K562 (cell line): ENCODE measurements around the gene AQP1.

ENCODE experiments used
- CTCF ChIP-seq, 3 experiments: IDR thresholded peaks in 2 of 3; conservative IDR thresholded peaks in 1 of 3; 2 replicates each; pipeline ENCODE4 v1.5.1; 2011 to 2012; ENCODE audit warnings: low read length in 3 of 3, mild to moderate bottlenecking in 3 of 3, control low read depth in 2 of 3, improper control_type of control experiment in 1 of 3, inconsistent platforms in 1 of 3, low read depth in 1 of 3, mixed read lengths in 1 of 3, moderate library complexity in 1 of 3; ENCODE audit not compliant: insufficient read depth in 2 of 3
- FOXM1 ChIP-seq, 2 experiments: fragments of 450-650 bp in 1 of 2; sonication (generic) in 1 of 2; formaldehyde crosslinking in 1 of 2; IDR thresholded peaks; 2 replicates each; pipeline versions ENCODE4 v1.6.1 to v1.9.0; 2017 to 2022; ENCODE audit warnings: low read depth in 2 of 2, mild to moderate bottlenecking in 2 of 2, missing genetic modification reagents in 1 of 2, moderate library complexity in 1 of 2
- GABPA ChIP-seq: fragments of 200-800 bp; sonication (Bioruptor generic); conservative IDR thresholded peaks from 2 replicates; pipeline ENCODE4 v1.6.1; 2016; ENCODE audit warnings: low read depth, missing genetic modification characterization, missing compliant biosample characterization
- HDAC6 ChIP-seq: IDR thresholded peaks from 2 replicates; pipeline ENCODE4 v1.6.1; 2012; ENCODE audit warnings: low read depth, mild to moderate bottlenecking, control low read depth, inconsistent platforms, low read length, moderate library complexity
- POLR2A ChIP-seq: fragments of 450-650 bp; conservative IDR thresholded peaks from 2 replicates; pipeline ENCODE4 v1.6.1; 2016
- SRSF1 ChIP-seq: fragments of 200-400 bp; formaldehyde crosslinking; IDR thresholded peaks from 2 replicates; pipeline ENCODE4 v1.6.1; 2017; ENCODE audit warnings: mild to moderate bottlenecking, low read depth, low read length, moderate library complexity
- TARDBP ChIP-seq: fragments of 450-650 bp; IDR thresholded peaks from 2 replicates; pipeline ENCODE4 v1.6.1; 2016
- ZNF395 ChIP-seq: fragments of 200-800 bp; sonication (Bioruptor generic); IDR thresholded peaks from 2 replicates; pipeline ENCODE4 v1.6.1; 2017; ENCODE audit warnings: missing genetic modification characterization, missing compliant biosample characterization
- TF ChIP-seq, protein P1 (sequence below): fragments of 250-450 bp; sonication (Bioruptor Pico); IDR thresholded peaks from 2 replicates; pipeline ENCODE4 v1.5.1; 2021; ENCODE audit warnings: mild to moderate bottlenecking

GRCh38 chr7:30896783-30897637 lies 14.6 kb upstream of the AQP1 start:
- TF ChIP-seq CTCF (IDR thresholded peaks at IDR 0.05 in 2 of 3, conservative IDR thresholded peaks at IDR 0.05 in 1 of 3; ENCODE audit: insufficient read depth in 2 of 3, low read depth in 1 of 3, low read length in 3 of 3) (no peak), FOXM1 (IDR thresholded peaks at IDR 0.05; ENCODE audit: low read depth) (peak; percentile 78), FOXM1 (CRISPR knock-in tag; IDR thresholded peaks at IDR 0.05; ENCODE audit: low read depth) (no peak), SRSF1 (no peak), HDAC6 (no peak), ZNF395 (CRISPR knock-in tag) (no peak), GABPA (tag) (no peak), TARDBP (no peak; the same call in 1 of the 2 replicates), POLR2A (no peak)
- TF ChIP-seq, protein P1, sequence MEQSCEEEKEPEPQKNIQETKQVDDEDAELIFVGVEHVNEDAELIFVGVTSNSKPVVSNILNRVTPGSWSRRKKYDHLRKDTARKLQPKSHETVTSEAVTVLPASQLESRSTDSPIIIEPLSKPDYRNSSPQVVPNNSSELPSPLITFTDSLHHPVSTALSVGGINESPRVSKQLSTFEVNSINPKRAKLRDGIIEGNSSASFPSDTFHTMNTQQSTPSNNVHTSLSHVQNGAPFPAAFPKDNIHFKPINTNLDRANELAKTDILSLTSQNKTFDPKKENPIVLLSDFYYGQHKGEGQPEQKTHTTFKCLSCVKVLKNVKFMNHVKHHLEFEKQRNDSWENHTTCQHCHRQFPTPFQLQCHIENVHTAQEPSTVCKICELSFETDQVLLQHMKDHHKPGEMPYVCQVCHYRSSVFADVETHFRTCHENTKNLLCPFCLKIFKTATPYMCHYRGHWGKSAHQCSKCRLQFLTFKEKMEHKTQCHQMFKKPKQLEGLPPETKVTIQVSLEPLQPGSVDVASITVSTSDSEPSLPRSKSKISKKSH, result no peak
